ENCODE measurements around the gene UGT1A4. TPM values are rescaled to one million over a fixed set of nuclear protein-coding genes. Genes with fewer than 3 reads are reported as not detected.
"Not testable (repeated sequence)": the region's sequence is repeated elsewhere in the genome, so short reads cannot be mapped to it uniquely, and the experiment has no call there.

UGT1A4 gene
- total and polyA plus RNA-seq, 10 of the 15 experiments (the other 5 are each of a cell fraction or from before 2014, with no cell fraction given), result not detected

GRCh38 chr2:233745073-233745755, 26.7 kb downstream of the UGT1A4 start:
- DNase-seq (ENCODE audit: low read depth, low spot score) (no peak), ATAC-seq (no peak), FAIRE-seq (no peak)
- H4K20me1 ChIP-seq (ENCODE audit: control insufficient read depth, insufficient read depth), result no peaks in the 10 kb centered on the region
- H3K79me2 ChIP-seq (ENCODE audit: control insufficient read depth, insufficient read depth, low read length), result no peaks in the 10 kb centered on the region
- H3K4me3 ChIP-seq, result no peak overlapping the region
- ChIA-PET SMC1A (ENCODE audit: uncharacterized antibody, unreplicated experiment) (no interaction called here), CTCF (no interaction called here), RAD21 (ENCODE audit: unreplicated experiment) (no interaction called here), POLR2A (no interaction called here)
- H3K9ac ChIP-seq (ENCODE audit: control insufficient read depth, insufficient read depth, low read length), result no peak overlapping the region
- no peak for TF ChIP-seq ZBTB40 (IDR thresholded peaks at IDR 0.05; ENCODE audit: borderline replicate concordance)
- BruUV-seq (replicated peaks), result no TSS peak
- H3K27ac ChIP-seq (ENCODE audit: control insufficient read depth, insufficient read depth), result no peak overlapping the region
- H3K4me1 ChIP-seq (ENCODE audit: control insufficient read depth, insufficient read depth, low read length), result no peaks in the 10 kb centered on the region
- WGBS (ENCODE audit: insufficient coverage, insufficient replicate concordance, low lambda C conversion rate, missing lambda C conversion rate), result 9% methylated on average over 5 of the region's 5 CpGs
- in situ Hi-C loops (cut with MboI) (no loop called here), intact Hi-C loops (cut with micrococcal nuclease; ENCODE audit: unreplicated experiment) (no loop called here)
- H3K4me2 ChIP-seq (ENCODE audit: control insufficient read depth, insufficient read depth), result no peak overlapping the region
- no peaks in the 10 kb centered on the region for H3K36me3 ChIP-seq (ENCODE audit: control insufficient read depth in 2 of 2, insufficient read depth in 2 of 2, low read length in 1 of 2)
- H3K9me3 ChIP-seq (replicated peaks; ENCODE audit: control insufficient read depth, insufficient read depth, low read length), result no peaks in the 10 kb centered on the region; the same call in 2 of the 3 replicates
- H2AFZ ChIP-seq (ENCODE audit: control insufficient read depth, low read depth, low read length), result no peak overlapping the region
- no peaks in the 10 kb centered on the region for H3K27me3 ChIP-seq (replicated peaks in 1 of 2; ENCODE audit: control insufficient read depth in 2 of 2, insufficient read depth in 2 of 2, low read length in 1 of 2)

GRCh38 chr2:233745838-233746237, 27.3 kb downstream of the UGT1A4 start:
- SMC1A ChIA-PET (ENCODE audit: uncharacterized antibody, unreplicated experiment); H3K9ac ChIP-seq (ENCODE audit: control insufficient read depth, insufficient read depth, low read length); H3K27me3 ChIP-seq (replicated peaks in 1 of 2; ENCODE audit: control insufficient read depth in 2 of 2, insufficient read depth in 2 of 2, low read length in 1 of 2); H3K4me3 ChIP-seq; POLR2A ChIA-PET; H3K36me3 ChIP-seq (ENCODE audit: control insufficient read depth in 2 of 2, insufficient read depth in 2 of 2, low read length in 1 of 2); H2AFZ ChIP-seq (ENCODE audit: control insufficient read depth, low read depth, low read length); FAIRE-seq; ATAC-seq; H3K9me3 ChIP-seq (replicated peaks; ENCODE audit: control insufficient read depth, insufficient read depth, low read length); H3K79me2 ChIP-seq (ENCODE audit: control insufficient read depth, insufficient read depth, low read length); DNase-seq (ENCODE audit: low read depth, low spot score); H3K4me2 ChIP-seq (ENCODE audit: control insufficient read depth, insufficient read depth); BruUV-seq (replicated peaks); CTCF ChIA-PET; in situ Hi-C loops (cut with MboI); intact Hi-C loops (cut with micrococcal nuclease; ENCODE audit: unreplicated experiment); H3K4me1 ChIP-seq (ENCODE audit: control insufficient read depth, insufficient read depth, low read length); H3K27ac ChIP-seq (ENCODE audit: control insufficient read depth, insufficient read depth); H4K20me1 ChIP-seq (ENCODE audit: control insufficient read depth, insufficient read depth); RAD21 ChIA-PET (ENCODE audit: unreplicated experiment): not testable (repeated sequence)
- WGBS (ENCODE audit: insufficient coverage, insufficient replicate concordance, low lambda C conversion rate, missing lambda C conversion rate), result 0% methylated on average over 2 of the region's 2 CpGs

All from GM12878 (cell line).